K562 (cell line): ENCODE results near the gene ADGRG4. TPM values are rescaled to one million over a fixed set of nuclear protein-coding genes. Genes with fewer than 3 reads are reported as not detected.

Experiments used
- ATAC-seq: fragments of 200-7000 bp; cut with Tn5 transposase; 3 replicates; pipeline ENCODE4 v1.9.1; 2020; ENCODE audit warnings: moderate library complexity
- BruUV-seq: library from RNA; stranded (reverse); fragments of 400-500 nt; replicated peaks from 2 replicates; lab custom pipeline; 2021; lab: Mats Ljungman, UMichigan
- CTCF ChIA-PET: fragments of 300-600 bp; formaldehyde crosslinking; extraction: SDS; loops from one replicate; lab custom pipeline; 2021; ENCODE audit warnings: low intra/inter-chr PET ratio; lab: Yijun Ruan, JAX
- POLR2A ChIA-PET: fragments of 300-600, 350-650 bp; sonication (Branson Sonifier 250); formaldehyde crosslinking; extraction: SDS; loops from one replicate; lab custom pipeline; 2021; ENCODE audit warnings: antibody characterized with exemption, inconsistent platforms; lab: Yijun Ruan, JAX
- DNase-seq, 4 experiments: peaks; one replicate each; pipeline versions ENCODE4 v3.0.0 to v3.0.0-alpha.2; 2011 to 2018; ENCODE audit warnings: low spot score in 3 of 4, mixed read lengths in 3 of 4; ENCODE audit errors: extremely low read depth in 1 of 4
- FAIRE-seq: peaks from 2 replicates; lab custom pipeline; 2011; peaks lifted over from hg19 to GRCh38; lab: Jason Lieb, UNC
- H2AFZ ChIP-seq: 2 replicates; pipeline ENCODE4 v1.6.0; 2011; ENCODE audit warnings: low read depth, low read length, control low read depth, inconsistent platforms
- H3K27ac ChIP-seq: fragments of 200-600 bp; 3 replicates; pipeline ENCODE4 v1.8.0; 2011; ENCODE audit warnings: low read depth, mild to moderate bottlenecking, control low read depth, inconsistent platforms, low read length, moderate library complexity, mixed read lengths; ENCODE audit errors: extremely low read depth
- H3K27me3 ChIP-seq, 2 experiments: fragments of 300-600 bp in 1 of 2; 2 replicates in 1 of 2; 3 replicates in 1 of 2; pipeline versions ENCODE4 v1.6.0 to v1.8.0; 2011; ENCODE audit warnings: inconsistent platforms in 2 of 2, low read length in 2 of 2, mild to moderate bottlenecking in 1 of 2, mixed read lengths in 1 of 2, moderate library complexity in 1 of 2; ENCODE audit not compliant: control insufficient read depth in 2 of 2, insufficient read depth in 2 of 2
- H3K36me3 ChIP-seq: fragments of 300-600 bp; 3 replicates; pipeline ENCODE4 v1.8.0; 2011; ENCODE audit warnings: mild to moderate bottlenecking, low read length, inconsistent platforms; ENCODE audit not compliant: control insufficient read depth, insufficient read depth
- H3K4me1 ChIP-seq, 2 experiments: fragments of 200-600 bp in 1 of 2; replicated peaks in 1 of 2; 2 replicates in 1 of 2; 3 replicates in 1 of 2; pipeline versions ENCODE4 v1.5.1 to v1.8.0; 2011; ENCODE audit warnings: inconsistent platforms in 2 of 2, low read length in 2 of 2, mild to moderate bottlenecking in 1 of 2, mixed read lengths in 1 of 2, moderate library complexity in 1 of 2; ENCODE audit not compliant: control insufficient read depth in 2 of 2, insufficient read depth in 2 of 2
- H3K4me2 ChIP-seq: 2 replicates; pipeline ENCODE4 v1.6.1; 2011; ENCODE audit warnings: low read length, control low read depth, inconsistent platforms, mixed read lengths; ENCODE audit not compliant: insufficient read depth
- H3K4me3 ChIP-seq: fragments of 200-600 bp; sonication (generic), shearing (Covaris generic); 2 replicates; pipeline ENCODE4 v1.5.1; 2016; ENCODE audit warnings: control low read depth, inconsistent platforms
- H3K79me2 ChIP-seq: fragments of 200-600 bp; 3 replicates; pipeline ENCODE4 v1.8.0; 2011; ENCODE audit warnings: low read length, inconsistent platforms; ENCODE audit not compliant: control insufficient read depth, insufficient read depth
- H3K9ac ChIP-seq, 2 experiments: 2 replicates each; pipeline versions ENCODE4 v1.6.0 to v1.6.1; 2011; ENCODE audit warnings: low read depth in 2 of 2, low read length in 2 of 2, control low read depth in 1 of 2, inconsistent platforms in 1 of 2, mild to moderate bottlenecking in 1 of 2, mixed read lengths in 1 of 2; ENCODE audit not compliant: insufficient read depth in 1 of 2
- H3K9me1 ChIP-seq: one replicate; pipeline ENCODE4 v1.6.0; 2011; ENCODE audit warnings: inconsistent platforms, mild to moderate bottlenecking, low read length, moderate library complexity; ENCODE audit not compliant: control insufficient read depth, insufficient read depth
- H3K9me3 ChIP-seq: replicated peaks from 2 replicates; pipeline ENCODE4 v1.5.1; 2011; ENCODE audit warnings: low read depth, low read length, inconsistent platforms; ENCODE audit not compliant: control insufficient read depth, insufficient read depth
- H4K20me1 ChIP-seq: replicated peaks from 2 replicates; pipeline ENCODE4 v1.6.1; 2011; ENCODE audit warnings: low read length, inconsistent platforms, mixed read lengths; ENCODE audit not compliant: control insufficient read depth, insufficient read depth
- WGBS: fragments of 100-300 bp; shearing (Covaris generic); methylation state at CpG from one replicate; pipeline ENCODE4 v1.1.6; 2016; ENCODE audit warnings: low coverage, mixed read lengths; ENCODE audit not compliant: insufficient coverage; ENCODE audit errors: missing lambda C conversion rate; 5-methylcytosine and 5-hydroxymethylcytosine counted together
- in situ Hi-C: fragments of 300-500 bp; cut with MboI; formaldehyde crosslinking; loops from 4 replicates; pipeline ENCODE4 v1.15.0; 2018; ENCODE audit warnings: inconsistent platforms, mixed read lengths
- intact Hi-C: fragments of 100-400 bp; cut with micrococcal nuclease; formaldehyde crosslinking; loops from 2 replicates; pipeline ENCODE4 v1.14.2; 2022
- polyA plus RNA-seq, 8 experiments: library from polyadenylated mRNA; depleted of rRNA in 4 of 8; stranded (reverse) in 5 of 8; unstranded in 3 of 8; fragments of >200 nt; fragmentation: Nextera tagmentation in 2 of 8; fragmentation: Illumina TruSeq in 1 of 8; extraction: Ambion mirVana in 2 of 8; extraction: Trizol in 1 of 8; gene quantifications; 2 replicates each; pipeline versions ENCODE4 v1.2.1 to v1.2.3, GENCODE V29; 2011 to 2014; ENCODE audit warnings: inconsistent platforms in 1 of 8, missing spikeins in 1 of 8
- total RNA-seq, 7 experiments: library from RNA; depleted of rRNA in 6 of 7; stranded (reverse); fragments of >200 nt in 6 of 7; fragmentation: Illumina TruSeq in 2 of 7; extraction: Trizol in 2 of 7; gene quantifications; 2 replicates each; pipeline versions ENCODE4 v1.2.1 to v1.2.3, GENCODE V29; 2011 to 2021; ENCODE audit warnings: low replicate concordance in 1 of 7
- TF ChIP-seq, protein P1 (sequence below): sonication (generic); formaldehyde crosslinking; IDR thresholded peaks from 2 replicates; pipeline ENCODE4 v1.8.0; 2022; ENCODE audit warnings: mild to moderate bottlenecking, missing genetic modification reagents

The ADGRG4 gene
- total and polyA plus RNA-seq, 9 of the 15 experiments (the other 6 are each of a cell fraction or from before 2014, with no cell fraction given): not detected

- Histone ChIP-seq H3K79me2 (no peaks in the 10 kb centered on the region), H2AFZ (no peak overlapping the region), H3K27ac (no peak overlapping the region), H3K9me3 (no peaks in the 10 kb centered on the region), H3K9ac (no peak overlapping the region), H4K20me1 (no peaks in the 10 kb centered on the region), H3K4me3 (no peak overlapping the region), H3K4me2 (no peak overlapping the region), H3K36me3 (no peaks in the 10 kb centered on the region), H3K4me1 (no peaks in the 10 kb centered on the region), H3K9me1 (no peaks in the 10 kb centered on the region), H3K27me3 (no peaks in the 10 kb centered on the region)
- no TSS peak for BruUV-seq
- in situ Hi-C loops: no loop called here
- ChIA-PET POLR2A (no interaction called here), CTCF (interaction anchor here (0.7 kb wide), 1 partner anchor 1220 kb away, joined by 3 read pairs; no protein-coding TSS in a partner anchor)
- no peak for ATAC-seq
- intact Hi-C loops: no loop called here
- no peak for DNase-seq
- TF ChIP-seq, protein P1, sequence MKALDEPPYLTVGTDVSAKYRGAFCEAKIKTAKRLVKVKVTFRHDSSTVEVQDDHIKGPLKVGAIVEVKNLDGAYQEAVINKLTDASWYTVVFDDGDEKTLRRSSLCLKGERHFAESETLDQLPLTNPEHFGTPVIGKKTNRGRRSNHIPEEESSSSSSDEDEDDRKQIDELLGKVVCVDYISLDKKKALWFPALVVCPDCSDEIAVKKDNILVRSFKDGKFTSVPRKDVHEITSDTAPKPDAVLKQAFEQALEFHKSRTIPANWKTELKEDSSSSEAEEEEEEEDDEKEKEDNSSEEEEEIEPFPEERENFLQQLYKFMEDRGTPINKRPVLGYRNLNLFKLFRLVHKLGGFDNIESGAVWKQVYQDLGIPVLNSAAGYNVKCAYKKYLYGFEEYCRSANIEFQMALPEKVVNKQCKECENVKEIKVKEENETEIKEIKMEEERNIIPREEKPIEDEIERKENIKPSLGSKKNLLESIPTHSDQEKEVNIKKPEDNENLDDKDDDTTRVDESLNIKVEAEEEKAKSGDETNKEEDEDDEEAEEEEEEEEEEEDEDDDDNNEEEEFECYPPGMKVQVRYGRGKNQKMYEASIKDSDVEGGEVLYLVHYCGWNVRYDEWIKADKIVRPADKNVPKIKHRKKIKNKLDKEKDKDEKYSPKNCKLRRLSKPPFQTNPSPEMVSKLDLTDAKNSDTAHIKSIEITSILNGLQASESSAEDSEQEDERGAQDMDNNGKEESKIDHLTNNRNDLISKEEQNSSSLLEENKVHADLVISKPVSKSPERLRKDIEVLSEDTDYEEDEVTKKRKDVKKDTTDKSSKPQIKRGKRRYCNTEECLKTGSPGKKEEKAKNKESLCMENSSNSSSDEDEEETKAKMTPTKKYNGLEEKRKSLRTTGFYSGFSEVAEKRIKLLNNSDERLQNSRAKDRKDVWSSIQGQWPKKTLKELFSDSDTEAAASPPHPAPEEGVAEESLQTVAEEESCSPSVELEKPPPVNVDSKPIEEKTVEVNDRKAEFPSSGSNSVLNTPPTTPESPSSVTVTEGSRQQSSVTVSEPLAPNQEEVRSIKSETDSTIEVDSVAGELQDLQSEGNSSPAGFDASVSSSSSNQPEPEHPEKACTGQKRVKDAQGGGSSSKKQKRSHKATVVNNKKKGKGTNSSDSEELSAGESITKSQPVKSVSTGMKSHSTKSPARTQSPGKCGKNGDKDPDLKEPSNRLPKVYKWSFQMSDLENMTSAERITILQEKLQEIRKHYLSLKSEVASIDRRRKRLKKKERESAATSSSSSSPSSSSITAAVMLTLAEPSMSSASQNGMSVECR (CRISPR knock-in tag): no peak
- 0% methylated on average over 5 of the region's 5 CpGs for WGBS
- no peak for FAIRE-seq
These were observed 76.0 kb downstream of the ADGRG4 start for GRCh38 chrX:136376713-136377112.
